Measurements from ENCODE around the gene SLC35A4. TPM values are rescaled to one million over a fixed set of nuclear protein-coding genes. Genes with fewer than 3 reads are reported as not detected.

The SLC35A4 gene
- total RNA-seq, 2 donors from 2014 or later, result 61.6 to 68.9 TPM

GRCh38 chr5:140546851-140547507 lies 17.6 kb upstream of the SLC35A4 start:
- peaks cover 21% of the 10 kb centered on the region for H3K4me1 Mint-ChIP-seq
- peaks cover 54% of the 10 kb centered on the region for H3K36me3 Mint-ChIP-seq (ENCODE audit: low read depth)
- H3K4me3 ChIP-seq (ENCODE audit: low read length), result peak overlapping the region; percentile 70
- H3K27me3 Mint-ChIP-seq (ENCODE audit: insufficient read depth), result no peaks in the 10 kb centered on the region
- peak overlapping the region; percentile 53 for H3K27ac ChIP-seq (ENCODE audit: low read depth, low read length)
- H3K4me3 Mint-ChIP-seq, result peak overlapping the region; percentile 57
- WGBS, 2 experiments (ENCODE audit: insufficient coverage in 1 of 2, insufficient read length in 1 of 2), result 74 to 75% methylated on average over 10 to 13 of the region's 13 CpGs
- peak; percentile 61 for DNase-seq
- H3K9me3 Mint-ChIP-seq, result no peaks in the 10 kb centered on the region
- peaks cover 18% of the 10 kb centered on the region for H3K4me1 ChIP-seq (ENCODE audit: control insufficient read depth, insufficient read depth, low read length)
- no peak for TF ChIP-seq CTCF (conservative IDR thresholded peaks at IDR 0.05)
- peak overlapping the region; percentile 95 for H3K27ac Mint-ChIP-seq
- no peaks in the 10 kb centered on the region for H3K27me3 ChIP-seq (ENCODE audit: control insufficient read depth, insufficient read depth, low read length, poor library complexity, severe bottlenecking)
- no peaks in the 10 kb centered on the region for H3K9me3 ChIP-seq (ENCODE audit: control insufficient read depth, low read length)
- H3K36me3 ChIP-seq (ENCODE audit: control insufficient read depth, insufficient read depth, low read length), result peaks cover 74% of the 10 kb centered on the region
- peak overlapping the region; percentile 38 for H3K9ac ChIP-seq (ENCODE audit: extremely low read depth, low read length, poor library complexity, severe bottlenecking)

DNA sequence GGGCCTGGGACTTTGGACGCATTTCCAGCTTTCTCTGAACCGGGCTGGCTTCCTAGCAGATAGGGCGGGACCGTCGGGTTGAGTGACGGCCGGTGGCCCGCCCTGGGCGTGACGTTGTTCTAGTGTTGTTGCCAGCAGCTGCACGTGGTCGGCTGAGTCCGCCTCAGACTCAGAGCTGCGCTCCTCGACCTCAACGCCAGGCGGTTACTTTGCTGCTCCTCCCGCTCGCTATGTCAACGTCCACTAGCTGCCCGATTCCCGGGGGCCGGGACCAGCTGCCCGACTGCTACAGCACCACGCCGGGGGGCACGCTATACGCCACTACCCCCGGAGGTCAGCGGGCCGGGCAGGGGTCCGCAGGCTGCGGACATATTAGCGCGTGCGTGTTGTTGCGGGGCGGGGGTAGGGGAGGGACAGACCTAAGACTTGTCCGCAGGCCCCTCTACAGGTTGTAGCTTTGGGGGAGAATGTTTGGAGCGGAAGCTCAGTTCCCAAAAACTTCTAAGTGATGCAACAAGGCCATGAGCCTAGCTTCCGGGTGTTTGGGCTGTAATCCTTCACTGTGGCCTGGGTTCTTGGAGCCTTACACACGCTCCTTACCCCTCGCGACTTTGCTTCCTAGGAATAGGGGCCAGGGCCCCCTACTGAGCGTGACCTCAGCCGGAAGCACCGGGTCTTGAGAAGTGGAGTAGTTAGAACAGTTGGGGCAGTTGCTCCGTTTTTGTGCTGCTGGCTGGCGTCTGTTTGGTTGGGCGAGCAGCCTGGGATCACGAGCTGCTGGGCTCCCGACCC lies 16.9 kb upstream of the SLC35A4 start, which contains the start of gene EIF4EBP3:
Gene EIF4EBP3 (plus strand): TSS at position 155 of the 792 bp plus-strand sequence. CDS start 76 bp downstream, at position 231.
- peaks cover 21% of the 10 kb centered on the region for H3K4me1 Mint-ChIP-seq
- DNase-seq, result peak; percentile 99
- peaks cover 18% of the 10 kb centered on the region for H3K4me1 ChIP-seq (ENCODE audit: control insufficient read depth, insufficient read depth, low read length)
- 12 to 22% methylated on average over 18 to 52 of the region's 52 CpGs for WGBS, 2 experiments (ENCODE audit: insufficient coverage in 1 of 2, insufficient read length in 1 of 2)
- no peaks in the 10 kb centered on the region for H3K9me3 Mint-ChIP-seq
- H3K27ac ChIP-seq (ENCODE audit: low read depth, low read length), result peak within 1 kb of the TSS; percentile 53
- peak within 1 kb of the TSS; percentile 57 for H3K4me3 Mint-ChIP-seq
- peak within 1 kb of the TSS; percentile 70 for H3K4me3 ChIP-seq (ENCODE audit: low read length)
- peak within 1 kb of the TSS; percentile 47 for H3K9ac ChIP-seq (ENCODE audit: extremely low read depth, low read length, poor library complexity, severe bottlenecking)
- peaks cover 75% of the 10 kb centered on the region for H3K36me3 ChIP-seq (ENCODE audit: control insufficient read depth, insufficient read depth, low read length)
- peaks cover 48% of the 10 kb centered on the region for H3K36me3 Mint-ChIP-seq (ENCODE audit: low read depth)
- peak; percentile 76 for TF ChIP-seq CTCF (conservative IDR thresholded peaks at IDR 0.05)
- no peaks in the 10 kb centered on the region for H3K27me3 ChIP-seq (ENCODE audit: control insufficient read depth, insufficient read depth, low read length, poor library complexity, severe bottlenecking)
- peak within 1 kb of the TSS; percentile 95 for H3K27ac Mint-ChIP-seq
- H3K27me3 Mint-ChIP-seq (ENCODE audit: insufficient read depth), result no peaks in the 10 kb centered on the region
- no peaks in the 10 kb centered on the region for H3K9me3 ChIP-seq (ENCODE audit: control insufficient read depth, low read length)

- Histone ChIP-seq H3K4me1 (ENCODE audit: control insufficient read depth, insufficient read depth, low read length) (peaks cover 18% of the 10 kb centered on the region), H3K9ac (ENCODE audit: extremely low read depth, low read length, poor library complexity, severe bottlenecking) (peak overlapping the region; percentile 47), H3K9me3 (ENCODE audit: control insufficient read depth, low read length) (no peaks in the 10 kb centered on the region), H3K27me3 (ENCODE audit: control insufficient read depth, insufficient read depth, low read length, poor library complexity, severe bottlenecking) (no peaks in the 10 kb centered on the region), H3K36me3 (ENCODE audit: control insufficient read depth, insufficient read depth, low read length) (peaks cover 76% of the 10 kb centered on the region), H3K27ac (ENCODE audit: low read depth, low read length) (peak overlapping the region; percentile 5), H3K4me3 (ENCODE audit: low read length) (peak overlapping the region; percentile 58)
- no peak for DNase-seq
- H3K27me3 Mint-ChIP-seq (ENCODE audit: insufficient read depth), result no peaks in the 10 kb centered on the region
- peaks cover 21% of the 10 kb centered on the region for H3K4me1 Mint-ChIP-seq
- peaks cover 50% of the 10 kb centered on the region for H3K36me3 Mint-ChIP-seq (ENCODE audit: low read depth)
- H3K4me3 Mint-ChIP-seq, result peak overlapping the region; percentile 57
- H3K27ac Mint-ChIP-seq, result peak overlapping the region; percentile 95
- no peak for TF ChIP-seq CTCF (conservative IDR thresholded peaks at IDR 0.05)
- no peaks in the 10 kb centered on the region for H3K9me3 Mint-ChIP-seq
- 56 to 81% methylated on average over 3 to 5 of the region's 5 CpGs for WGBS, 2 experiments (ENCODE audit: insufficient coverage in 1 of 2, insufficient read length in 1 of 2)
Observed at GRCh38 chr5:140548300-140548688, 16.3 kb upstream of the SLC35A4 start.

All from endodermal cell (in vitro differentiated cells).